NCI-H524 treated with DMSO at 0.1 percent for 48 hours (cell line): ENCODE measurements around the gene SLIT3.

ENCODE experiments used
- DNase-seq: peaks from one replicate; lab custom pipeline; 2025; lab: John Stamatoyannopoulos, UW

SLIT3 gene

GRCh38 chr5:168865968-168866367 lies 435.0 kb downstream of the SLIT3 start:
- peak; percentile 45 for DNase-seq

- DNase-seq = no peak
Observed at GRCh38 chr5:168863021-168863420, 437.9 kb downstream of the SLIT3 start.

- DNase-seq = no peak
Observed at GRCh38 chr5:168860503-168860902, 440.4 kb downstream of the SLIT3 start.

- no peak for DNase-seq
Observed at GRCh38 chr5:168860081-168860480, 440.9 kb downstream of the SLIT3 start.

GRCh38 chr5:168859471-168859870 lies 441.5 kb downstream of the SLIT3 start:
- DNase-seq = no peak

GRCh38 chr5:168858994-168859393 lies 441.9 kb downstream of the SLIT3 start:
- DNase-seq = no peak

GRCh38 chr5:168858371-168858770 lies 442.6 kb downstream of the SLIT3 start:
- DNase-seq = no peak

- no peak for DNase-seq
Observed at GRCh38 chr5:168853972-168854371, 447.0 kb downstream of the SLIT3 start.

- no peak for DNase-seq
Observed at GRCh38 chr5:168852329-168852728, 448.6 kb downstream of the SLIT3 start.

- no peak for DNase-seq
Observed at GRCh38 chr5:168851902-168852321, 449.0 kb downstream of the SLIT3 start.

- no peak for DNase-seq
Observed at GRCh38 chr5:168850683-168851082, 450.3 kb downstream of the SLIT3 start.

GRCh38 chr5:168848569-168848968 lies 452.4 kb downstream of the SLIT3 start:
- no peak for DNase-seq

GRCh38 chr5:168847511-168848073 lies 453.3 kb downstream of the SLIT3 start:
- no peak for DNase-seq

GRCh38 chr5:168844922-168845296 lies 456.0 kb downstream of the SLIT3 start:
- DNase-seq = no peak

- no peak for DNase-seq
Observed at GRCh38 chr5:168844016-168844921, 456.7 kb downstream of the SLIT3 start.

- DNase-seq = no peak
Observed at GRCh38 chr5:168843277-168844015, 457.5 kb downstream of the SLIT3 start.

- DNase-seq = no peak
Observed at GRCh38 chr5:168842571-168843205, 458.3 kb downstream of the SLIT3 start.

- no peak for DNase-seq
Observed at GRCh38 chr5:168837852-168838251, 463.1 kb downstream of the SLIT3 start.

GRCh38 chr5:168836603-168837231 lies 464.2 kb downstream of the SLIT3 start:
- DNase-seq = no peak

GRCh38 chr5:168833936-168834335 lies 467.0 kb downstream of the SLIT3 start:
- no peak for DNase-seq

GRCh38 chr5:168833383-168833782 lies 467.6 kb downstream of the SLIT3 start:
- DNase-seq = no peak

GRCh38 chr5:168832308-168832707 lies 468.6 kb downstream of the SLIT3 start:
- no peak for DNase-seq
